Dedifferentiated amniotic fluid mesenchymal stem cell (primary cell): ENCODE data around the gene UNC13C.

Source experiments
- DNase-seq: peaks from one replicate; pipeline ENCODE4 v3.0.0-alpha.2; 2016; ENCODE audit errors: extremely low spot score

UNC13C gene

DNA sequence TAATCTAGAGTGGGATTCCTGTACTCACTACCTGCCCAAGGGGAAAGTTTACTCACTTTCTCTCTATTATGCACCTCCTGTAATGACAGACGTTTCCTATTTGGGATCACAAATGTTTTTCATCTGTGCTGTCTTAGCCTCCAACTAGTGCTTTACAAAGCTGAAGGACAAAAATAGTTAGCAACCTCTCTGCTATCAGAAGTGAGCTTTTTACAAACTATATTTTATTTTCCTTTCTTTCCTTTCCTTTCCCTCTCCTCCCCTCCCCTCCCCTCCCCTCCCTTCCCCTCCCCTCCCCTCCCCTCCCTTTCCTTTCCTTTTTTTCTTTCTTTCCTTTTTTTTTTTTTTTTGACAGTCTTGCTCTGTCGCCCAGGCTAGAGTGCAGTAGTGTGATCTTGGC lies 130.8 kb downstream of the UNC13C start:
- DNase-seq = no peak

DNA sequence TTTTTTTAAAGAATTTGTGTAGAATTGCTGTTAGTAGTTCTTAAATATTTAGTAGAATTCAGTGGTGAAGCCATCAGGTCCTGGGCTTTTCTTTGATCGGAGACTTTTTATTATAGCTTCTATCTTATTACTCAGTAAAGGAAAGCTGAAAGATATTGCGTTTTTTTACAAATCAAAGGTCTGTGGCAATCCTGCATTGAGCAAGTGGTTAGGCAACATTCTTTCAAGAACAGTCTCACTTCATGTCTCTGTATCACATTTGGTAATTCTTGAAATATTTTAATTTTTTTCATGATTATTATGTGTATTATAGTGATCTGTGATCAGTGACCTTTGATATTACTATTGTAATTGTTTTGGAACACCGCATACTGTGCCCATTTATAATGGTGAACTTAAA lies 140.8 kb downstream of the UNC13C start:
- DNase-seq = no peak

DNA sequence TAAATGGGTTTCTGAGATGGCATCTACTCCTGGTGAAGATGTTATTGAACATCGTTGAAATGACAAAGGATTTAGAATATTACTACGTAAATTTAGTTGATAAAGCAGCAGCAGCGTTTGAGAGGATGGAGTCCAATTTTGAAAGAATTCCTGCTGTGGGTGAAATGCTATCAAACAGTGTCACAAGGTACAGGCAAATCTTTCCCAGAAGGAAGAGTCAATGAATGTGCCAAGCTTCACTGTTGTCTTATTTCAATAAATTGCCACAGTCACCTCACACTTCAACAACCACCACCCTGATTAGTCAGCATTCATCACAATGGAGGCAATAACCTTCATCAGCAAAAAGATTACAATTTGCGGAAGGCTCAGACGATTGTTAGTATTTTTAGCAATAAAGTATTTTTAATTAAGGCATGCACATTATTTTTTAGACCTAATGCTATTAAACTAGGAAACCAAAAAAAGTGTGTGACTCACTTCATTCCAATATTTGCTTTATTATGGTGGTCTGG lies 142.8 kb downstream of the UNC13C start:
- no peak for DNase-seq

DNA sequence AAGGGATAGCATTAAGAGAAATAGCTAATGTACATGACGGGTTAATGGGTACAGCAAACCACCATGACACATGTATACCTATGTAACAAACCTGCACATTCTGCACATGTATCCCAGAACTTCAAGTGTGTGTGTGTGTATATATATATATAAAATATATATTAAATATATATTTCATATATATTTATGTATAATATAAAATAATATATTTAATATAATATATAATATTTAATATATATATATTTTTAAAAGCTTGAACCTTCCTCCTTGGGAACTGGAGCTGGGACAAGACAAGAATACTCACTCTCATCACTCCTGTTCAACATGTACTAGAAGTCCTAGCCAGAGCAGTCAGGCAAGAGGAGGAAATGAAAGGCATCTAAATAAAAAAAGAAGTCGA lies 149.3 kb downstream of the UNC13C start:
- DNase-seq = no peak

DNA sequence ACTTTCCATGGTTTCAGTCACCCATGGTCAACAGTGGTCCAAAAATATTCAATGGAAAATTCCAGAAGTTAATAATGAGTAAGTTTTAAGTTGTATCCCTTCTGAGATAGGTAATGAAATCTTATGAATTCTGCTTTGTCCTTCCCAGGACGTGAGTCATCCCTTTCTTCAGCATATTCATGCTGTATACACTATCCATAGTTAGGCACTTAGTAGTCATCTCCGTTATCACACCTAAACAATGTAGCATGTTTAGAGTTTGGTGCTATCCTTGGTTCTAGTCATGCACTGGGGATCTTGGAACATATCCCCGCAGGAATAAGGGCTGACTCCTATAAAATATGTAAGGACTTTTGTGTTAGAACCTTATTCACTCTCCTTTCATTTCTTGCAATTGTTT lies 153.2 kb downstream of the UNC13C start:
- no peak for DNase-seq

DNA sequence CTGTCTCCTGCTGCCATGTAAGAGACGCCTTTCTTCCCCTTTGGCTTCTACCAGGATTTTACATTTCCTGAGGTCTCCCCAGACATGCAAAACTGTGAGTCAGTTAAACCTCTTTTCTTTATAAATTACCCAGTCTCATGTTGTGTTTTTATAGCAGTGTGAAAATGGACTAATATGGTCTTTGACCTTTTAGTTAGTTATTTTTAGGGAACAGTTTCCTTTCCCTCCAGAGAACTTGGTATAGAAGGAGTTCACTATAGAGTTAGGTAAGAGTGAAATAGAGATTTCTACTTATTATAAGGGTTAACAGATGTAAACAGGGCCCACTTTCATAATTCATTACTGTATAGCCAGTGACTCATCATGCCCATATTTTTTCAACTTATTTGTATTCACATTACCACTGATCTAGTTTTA lies 170.9 kb downstream of the UNC13C start:
- no peak for DNase-seq

DNA sequence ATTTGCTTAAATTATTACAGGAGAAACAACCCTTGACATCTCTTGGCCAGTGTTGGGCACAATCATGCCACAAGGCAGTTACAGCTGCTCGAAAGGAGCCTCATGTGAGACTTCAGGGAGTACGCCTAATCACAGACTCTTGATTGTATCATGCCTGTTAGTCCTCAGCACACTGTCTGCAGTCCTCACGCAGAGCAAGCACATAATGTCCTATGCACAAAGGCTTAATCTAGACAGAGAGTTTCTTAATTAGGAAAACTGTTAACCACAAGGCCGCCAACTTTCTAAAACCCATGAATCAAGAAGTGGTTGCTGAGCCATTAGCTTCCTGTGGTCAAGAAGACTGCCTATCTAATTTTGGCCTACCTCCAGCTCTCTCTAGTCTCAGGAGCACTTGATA lies 172.0 kb downstream of the UNC13C start:
- no peak for DNase-seq

DNA sequence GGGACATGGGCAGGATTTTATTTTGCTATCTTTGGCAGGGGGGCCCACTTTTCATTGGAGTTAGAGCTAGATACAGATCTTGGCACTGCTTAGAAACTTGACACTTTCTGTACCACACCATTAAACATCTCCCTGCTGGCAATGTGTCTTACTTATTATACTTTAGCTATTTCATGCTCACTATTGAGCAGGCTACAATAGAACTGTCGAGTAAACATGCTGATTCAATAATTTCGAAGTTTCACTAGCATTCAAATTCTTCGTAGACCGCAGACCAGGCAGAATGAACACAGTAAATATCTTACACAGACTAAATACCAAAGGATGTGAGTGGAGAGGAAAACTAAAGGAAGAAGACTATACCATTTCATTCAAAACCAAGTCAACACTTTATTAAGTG lies 180.8 kb downstream of the UNC13C start:
- no peak for DNase-seq

DNA sequence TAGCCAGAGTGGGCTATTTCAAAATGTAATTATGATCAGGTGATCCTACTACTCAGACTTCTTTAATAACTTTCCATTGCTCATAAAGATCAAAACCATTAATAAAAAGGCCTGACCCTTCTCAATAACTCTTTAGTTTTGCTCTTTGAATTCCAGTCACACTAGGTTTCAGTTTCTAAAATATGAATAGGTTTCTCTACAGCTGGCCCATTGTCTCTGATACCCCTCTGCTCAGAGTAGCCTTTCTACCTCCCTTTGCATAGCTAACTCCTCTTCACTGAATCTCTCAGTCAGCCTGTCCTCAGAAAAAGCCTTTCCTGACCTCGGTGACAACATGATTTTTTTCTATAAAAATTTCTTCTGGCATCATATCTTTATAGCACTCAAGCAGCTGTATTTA lies 209.1 kb downstream of the UNC13C start:
- no peak for DNase-seq

DNA sequence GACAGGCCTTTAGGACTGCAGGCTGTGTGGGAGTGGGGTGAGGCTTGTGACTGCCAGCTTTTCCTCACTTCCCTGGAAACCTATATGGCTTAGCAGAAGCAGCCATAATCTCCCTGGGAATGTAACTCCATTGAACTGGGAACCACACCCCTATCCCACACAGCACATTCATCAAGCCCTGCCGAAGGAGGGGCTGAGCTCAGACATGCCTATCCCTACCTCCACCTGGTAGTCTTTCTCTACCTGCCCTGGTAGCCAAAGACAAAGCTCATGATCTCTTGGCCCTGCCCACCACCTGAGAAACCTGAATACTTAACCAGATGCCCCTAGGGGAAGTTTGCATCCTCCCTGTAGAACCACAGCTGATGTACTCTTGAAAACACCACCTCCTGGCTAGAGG lies 219.8 kb downstream of the UNC13C start:
- no peak for DNase-seq

DNA sequence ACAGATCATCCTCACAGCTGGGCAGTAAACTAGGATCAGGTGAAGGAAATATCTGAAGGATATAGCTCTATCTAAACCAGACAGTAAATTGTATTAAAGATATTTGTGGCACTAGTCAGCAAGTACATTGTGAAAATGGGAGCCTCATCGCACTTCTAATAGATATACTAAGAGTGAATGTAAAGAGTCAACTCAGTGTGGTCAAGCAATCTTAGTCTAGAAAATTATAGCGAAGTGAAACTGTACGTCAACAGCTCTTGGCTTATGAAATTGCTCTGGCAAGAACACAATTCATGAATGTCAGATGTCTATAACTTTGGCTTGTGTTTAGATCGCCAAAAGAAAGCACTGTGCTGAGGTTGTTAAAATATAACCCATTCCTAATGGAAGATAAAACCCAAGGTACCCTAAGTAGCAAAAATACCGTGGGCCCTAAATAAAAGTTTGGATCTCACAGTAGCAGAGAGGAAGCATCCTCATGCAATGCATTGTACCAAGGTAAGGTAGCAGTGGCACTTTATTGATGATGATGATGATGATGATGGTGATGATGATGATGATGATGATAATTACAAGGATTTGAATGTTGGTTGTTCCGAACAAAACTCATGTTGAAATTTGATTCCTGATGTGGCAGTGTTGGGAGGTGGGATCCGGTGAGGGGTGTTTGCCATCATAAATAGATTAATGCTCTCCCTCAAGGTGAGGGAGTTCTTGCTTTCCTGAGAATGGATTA lies 228.5 kb downstream of the UNC13C start:
- no peak for DNase-seq

DNA sequence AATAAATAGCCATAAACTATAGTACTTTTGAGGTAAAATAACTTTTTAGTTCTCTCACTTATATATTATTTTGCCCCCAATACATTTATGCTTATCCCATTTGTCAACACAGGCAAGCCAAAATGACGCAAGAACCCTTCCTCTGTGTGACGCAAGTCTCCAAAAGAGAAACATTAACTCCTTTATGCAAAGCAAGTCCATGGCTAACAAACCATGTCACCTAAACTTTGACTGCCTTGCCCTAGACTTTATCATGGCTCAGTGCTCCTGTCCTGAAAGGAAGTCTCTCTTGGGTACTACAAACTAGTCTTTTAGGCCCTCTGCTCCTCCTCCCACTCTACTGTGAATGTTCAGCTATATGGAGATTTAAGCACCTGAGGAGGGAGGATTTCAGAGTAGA lies 230.5 kb downstream of the UNC13C start:
- no peak for DNase-seq

DNA sequence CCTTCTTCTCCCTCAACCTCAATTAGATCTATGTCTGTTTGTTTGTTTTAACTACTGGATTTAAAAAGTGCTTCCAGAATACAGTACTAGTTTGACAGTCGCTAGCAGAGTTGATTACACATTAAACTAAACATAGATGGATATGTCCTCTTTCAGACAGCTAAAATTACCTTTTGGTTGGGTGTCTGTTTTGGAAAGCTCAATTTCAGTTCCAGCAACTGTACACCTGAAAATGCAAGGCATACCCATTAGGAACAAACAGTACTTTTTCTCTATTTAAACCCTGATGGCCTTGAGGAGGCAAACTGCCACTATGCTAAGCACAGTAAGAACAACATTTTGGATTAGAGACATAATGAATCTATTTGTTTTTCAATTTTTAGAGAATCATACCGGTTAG lies 234.4 kb downstream of the UNC13C start:
- no peak for DNase-seq

DNA sequence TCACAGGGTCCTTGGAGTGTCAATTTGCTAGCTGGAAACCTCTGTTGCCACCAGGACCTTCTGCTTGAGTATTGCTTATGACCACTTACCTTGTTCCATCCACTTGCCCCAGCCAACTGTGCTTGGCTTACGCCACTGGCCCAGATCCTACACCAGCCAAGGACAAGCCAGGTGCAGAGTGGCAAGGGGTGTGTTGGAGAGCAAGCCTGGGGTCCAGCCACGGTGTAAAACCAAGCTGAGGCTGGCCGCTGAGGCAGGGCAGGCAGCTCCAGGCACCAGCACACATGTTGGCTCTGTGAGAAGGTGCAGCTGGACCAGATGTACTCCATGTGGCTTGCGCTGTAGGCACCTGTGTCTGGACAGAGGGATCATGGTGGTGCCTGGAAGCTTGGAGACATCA lies 248.2 kb downstream of the UNC13C start:
- no peak for DNase-seq

DNA sequence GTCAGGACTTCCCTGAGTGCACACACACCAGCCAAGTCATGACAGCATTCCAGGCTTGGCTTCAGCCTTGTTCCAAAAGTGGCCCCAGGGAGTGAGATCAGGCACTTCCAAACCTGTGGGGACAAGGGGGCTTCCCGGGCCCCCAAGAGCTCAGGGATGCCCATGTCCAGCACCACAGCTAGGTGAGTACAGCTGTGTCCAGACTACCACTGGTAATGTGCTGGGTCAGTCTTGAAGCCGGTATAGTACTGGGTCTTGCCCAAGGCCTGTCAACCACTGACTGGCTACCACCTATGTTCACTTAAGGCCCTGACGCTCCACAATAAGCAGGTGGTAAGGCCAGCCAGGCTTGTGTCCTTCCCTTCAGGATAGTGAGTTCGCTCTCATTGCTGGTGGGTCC lies 249.3 kb downstream of the UNC13C start:
- DNase-seq = no peak

DNA sequence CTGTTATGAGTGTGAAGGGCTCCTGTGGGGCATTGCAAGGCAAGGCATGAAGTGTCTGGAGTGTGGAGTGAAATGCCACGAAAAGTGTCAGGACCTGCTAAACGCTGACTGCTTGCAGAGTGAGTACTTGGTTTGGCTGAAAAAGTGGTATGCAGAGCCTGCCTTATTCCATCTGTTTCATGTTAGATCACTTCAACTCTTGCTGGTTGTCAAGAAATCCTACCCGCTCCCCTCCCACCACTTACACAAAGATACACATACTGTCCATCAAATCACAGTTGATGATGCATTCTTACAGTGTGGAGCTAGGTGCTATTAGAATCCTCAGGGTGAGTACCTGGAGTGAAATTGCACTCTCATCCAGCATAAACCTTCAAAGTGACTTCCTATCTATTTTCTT lies 272.1 kb downstream of the UNC13C start:
- no peak for DNase-seq

DNA sequence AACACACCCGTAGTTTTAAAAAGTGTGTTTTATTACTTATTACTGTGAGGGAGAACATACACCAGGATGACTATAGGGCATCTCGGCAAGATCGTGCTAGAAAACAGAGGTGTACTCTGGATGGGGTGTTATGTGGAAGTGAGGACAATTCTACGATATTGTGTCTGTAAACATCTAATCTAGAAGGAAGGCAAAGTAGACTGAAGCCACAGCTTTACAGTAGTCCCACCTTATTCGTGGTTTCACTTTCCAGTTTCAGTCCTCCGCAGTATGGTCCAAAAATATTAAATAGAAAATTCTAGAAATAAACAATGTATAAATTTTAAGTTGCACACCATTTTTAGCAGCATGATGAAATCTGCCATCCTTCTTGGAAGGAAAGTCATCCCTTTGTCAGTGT lies 277.9 kb downstream of the UNC13C start:
- no peak for DNase-seq

DNA sequence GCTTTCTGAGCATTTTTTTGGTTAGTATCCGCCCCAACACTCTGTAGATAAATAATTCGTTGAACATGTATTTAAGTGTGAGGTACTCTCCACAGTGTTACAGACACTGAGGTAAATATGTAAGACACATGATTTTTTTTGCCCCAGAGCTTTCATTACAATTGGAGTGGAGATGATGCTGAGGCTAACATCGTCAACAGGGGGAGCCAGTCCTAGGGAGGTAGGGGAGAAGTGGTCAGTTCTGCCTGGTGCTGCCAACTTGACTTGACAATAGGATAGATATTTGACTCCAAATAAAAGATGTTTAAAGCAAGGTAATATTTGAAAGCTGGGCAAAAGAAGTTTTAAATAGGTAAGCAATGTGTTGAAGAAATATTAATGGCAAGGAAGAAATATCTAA lies 295.7 kb downstream of the UNC13C start:
- no peak for DNase-seq

DNA sequence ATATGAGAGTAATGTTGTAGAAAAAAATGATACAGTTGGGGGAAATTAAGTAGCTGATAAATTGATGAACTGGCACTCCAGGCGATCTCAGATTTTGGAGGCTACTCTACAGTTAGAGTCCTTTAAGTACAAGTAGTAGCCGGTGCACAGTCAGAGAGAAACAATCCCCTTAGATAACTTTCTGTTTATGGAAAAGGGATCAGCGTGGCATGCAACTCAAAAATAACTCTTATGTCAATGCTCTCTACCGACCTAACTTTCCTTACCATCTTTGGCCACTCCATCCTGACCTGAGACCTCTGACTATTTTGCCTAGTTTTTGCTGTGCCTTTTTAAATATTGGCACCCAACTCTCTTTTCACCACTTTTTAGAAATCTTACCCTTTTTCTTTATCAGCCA lies 299.6 kb downstream of the UNC13C start:
- no peak for DNase-seq

DNA sequence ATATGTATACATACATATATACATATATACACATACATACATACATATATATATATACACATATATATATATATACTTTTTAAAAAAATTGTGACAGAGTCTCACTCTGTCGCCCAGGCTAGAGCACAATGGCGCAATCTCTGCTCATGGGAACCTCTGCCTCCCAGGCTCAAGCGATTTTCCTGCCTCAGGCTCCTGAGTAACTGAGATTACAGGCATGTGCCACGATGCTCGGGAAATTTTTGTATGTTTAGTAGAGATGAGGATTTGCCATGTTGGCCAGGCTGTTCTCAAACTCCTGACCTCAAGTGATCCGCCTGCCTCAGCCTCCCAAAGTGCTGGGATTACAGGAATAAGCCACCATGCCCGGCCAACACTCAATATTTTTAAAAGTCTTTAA lies 302.5 kb downstream of the UNC13C start:
- no peak for DNase-seq

DNA sequence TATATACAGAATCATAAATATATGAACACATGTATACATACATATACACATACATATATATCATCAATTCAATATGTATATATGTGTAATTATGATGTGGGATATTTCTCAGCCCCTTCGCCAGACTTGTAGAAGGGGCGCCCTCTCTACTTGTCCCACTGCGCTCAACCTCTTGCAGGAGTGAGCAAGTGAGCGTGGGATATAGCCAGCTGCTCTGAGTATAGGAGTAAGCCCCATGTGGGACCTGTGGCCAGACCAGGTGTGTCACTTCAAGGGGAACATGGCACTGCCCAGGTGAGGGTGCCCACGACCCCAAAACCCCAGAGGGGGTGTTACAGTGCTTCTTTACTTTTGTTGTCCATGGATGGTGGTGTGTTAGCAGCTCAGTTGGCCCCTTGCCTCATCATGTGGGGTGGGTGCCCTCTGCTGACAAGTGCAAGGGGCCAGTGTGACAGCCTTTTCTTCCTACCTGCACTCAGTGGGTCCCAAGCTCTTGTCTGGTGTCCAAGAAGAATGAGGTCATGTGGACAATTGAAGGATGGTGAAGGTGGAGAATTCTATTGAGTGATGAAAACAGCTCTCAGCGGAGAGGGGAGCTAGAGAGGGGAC lies 304.1 kb downstream of the UNC13C start:
- DNase-seq = no peak

DNA sequence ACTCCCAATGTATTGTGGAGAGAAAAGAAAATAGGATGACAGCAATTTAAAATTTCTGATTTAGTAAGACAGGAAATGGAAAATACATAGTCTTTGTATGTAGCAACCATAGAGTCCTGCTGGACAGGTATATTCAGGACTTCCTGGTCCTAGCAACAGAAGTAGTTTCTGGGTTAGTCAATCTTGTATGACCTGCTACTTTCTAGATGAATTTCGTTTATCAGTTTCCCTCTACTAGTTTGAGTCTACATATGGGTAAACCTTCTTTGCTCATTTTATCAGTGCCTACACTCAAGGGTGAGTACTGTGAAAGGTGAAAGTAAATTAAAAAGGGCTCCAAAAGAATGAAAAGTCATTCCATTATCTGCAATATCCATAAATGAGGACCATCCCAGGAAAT lies 309.8 kb downstream of the UNC13C start:
- no peak for DNase-seq

DNA sequence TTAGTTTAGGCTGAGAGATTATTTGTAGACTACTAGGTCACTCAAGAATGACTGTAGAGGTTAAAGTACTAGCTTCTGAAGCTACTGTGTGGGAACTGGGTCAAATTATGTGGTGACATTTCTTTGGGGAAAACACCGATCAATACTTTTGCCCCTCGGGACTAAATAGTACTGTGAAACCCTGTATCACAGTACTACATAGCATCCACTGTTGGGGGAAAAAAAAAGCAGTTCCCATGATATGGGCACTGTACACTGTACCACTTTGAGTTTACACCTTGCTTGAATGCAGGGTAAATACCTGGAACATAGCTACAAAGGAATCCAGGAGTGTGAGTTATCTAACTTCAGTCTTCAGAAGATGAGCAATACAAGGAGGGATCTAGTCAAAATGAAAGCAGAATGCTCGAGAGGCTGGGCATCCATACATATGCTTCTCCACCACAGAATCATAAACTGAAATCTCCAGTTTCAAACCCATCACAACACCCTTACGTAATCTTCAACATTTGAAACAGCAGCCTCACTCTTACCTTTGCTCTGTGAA lies 311.4 kb downstream of the UNC13C start:
- DNase-seq = no peak
